K562 (cell line): ENCODE results near the gene EEF1AKMT1.

Experiments used
- CREM ChIP-seq: IDR thresholded peaks from 2 replicates; pipeline ENCODE4 v1.6.1; 2014; ENCODE audit warnings: antibody characterized with exemption, low read depth
- TF ChIP-seq, protein P1 (sequence below): fragments of 150-350 bp; IDR thresholded peaks from 2 replicates; pipeline ENCODE4 v1.6.1; 2014; ENCODE audit warnings: low read depth, mild to moderate bottlenecking, low read length, borderline replicate concordance
- TF ChIP-seq, protein P2 (sequence below), 3 experiments: IDR thresholded peaks in 2 of 3; conservative IDR thresholded peaks in 1 of 3; 2 replicates each; pipeline ENCODE4 v1.5.1; 2011 to 2012; ENCODE audit warnings: low read length in 3 of 3, mild to moderate bottlenecking in 3 of 3, control low read depth in 2 of 3, improper control_type of control experiment in 1 of 3, inconsistent platforms in 1 of 3, low read depth in 1 of 3, mixed read lengths in 1 of 3, moderate library complexity in 1 of 3; ENCODE audit not compliant: insufficient read depth in 2 of 3

DNA sequence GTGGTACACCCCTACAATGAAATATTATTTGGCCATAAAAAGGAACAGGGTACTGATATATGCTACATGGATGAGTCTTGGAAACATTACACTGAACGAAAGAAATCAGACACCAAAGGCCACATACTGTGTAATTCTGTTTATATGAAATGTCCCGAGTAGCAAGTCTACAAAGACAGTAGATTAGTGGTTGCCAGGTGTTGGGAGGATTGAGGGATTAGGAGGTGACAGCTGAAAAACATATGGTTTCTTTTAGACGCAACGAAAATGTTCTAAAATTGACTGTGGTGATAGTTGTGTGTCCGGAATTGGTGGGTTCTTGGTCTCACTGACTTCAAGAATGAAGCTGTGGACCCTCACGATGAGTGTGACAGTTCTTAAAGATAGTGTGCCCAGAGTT is 35.1 kb downstream of the EEF1AKMT1 start:
- TF ChIP-seq, protein P1, sequence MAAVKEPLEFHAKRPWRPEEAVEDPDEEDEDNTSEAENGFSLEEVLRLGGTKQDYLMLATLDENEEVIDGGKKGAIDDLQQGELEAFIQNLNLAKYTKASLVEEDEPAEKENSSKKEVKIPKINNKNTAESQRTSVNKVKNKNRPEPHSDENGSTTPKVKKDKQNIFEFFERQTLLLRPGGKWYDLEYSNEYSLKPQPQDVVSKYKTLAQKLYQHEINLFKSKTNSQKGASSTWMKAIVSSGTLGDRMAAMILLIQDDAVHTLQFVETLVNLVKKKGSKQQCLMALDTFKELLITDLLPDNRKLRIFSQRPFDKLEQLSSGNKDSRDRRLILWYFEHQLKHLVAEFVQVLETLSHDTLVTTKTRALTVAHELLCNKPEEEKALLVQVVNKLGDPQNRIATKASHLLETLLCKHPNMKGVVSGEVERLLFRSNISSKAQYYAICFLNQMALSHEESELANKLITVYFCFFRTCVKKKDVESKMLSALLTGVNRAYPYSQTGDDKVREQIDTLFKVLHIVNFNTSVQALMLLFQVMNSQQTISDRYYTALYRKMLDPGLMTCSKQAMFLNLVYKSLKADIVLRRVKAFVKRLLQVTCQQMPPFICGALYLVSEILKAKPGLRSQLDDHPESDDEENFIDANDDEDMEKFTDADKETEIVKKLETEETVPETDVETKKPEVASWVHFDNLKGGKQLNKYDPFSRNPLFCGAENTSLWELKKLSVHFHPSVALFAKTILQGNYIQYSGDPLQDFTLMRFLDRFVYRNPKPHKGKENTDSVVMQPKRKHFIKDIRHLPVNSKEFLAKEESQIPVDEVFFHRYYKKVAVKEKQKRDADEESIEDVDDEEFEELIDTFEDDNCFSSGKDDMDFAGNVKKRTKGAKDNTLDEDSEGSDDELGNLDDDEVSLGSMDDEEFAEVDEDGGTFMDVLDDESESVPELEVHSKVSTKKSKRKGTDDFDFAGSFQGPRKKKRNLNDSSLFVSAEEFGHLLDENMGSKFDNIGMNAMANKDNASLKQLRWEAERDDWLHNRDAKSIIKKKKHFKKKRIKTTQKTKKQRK = no peak
- TF ChIP-seq, protein P2, sequence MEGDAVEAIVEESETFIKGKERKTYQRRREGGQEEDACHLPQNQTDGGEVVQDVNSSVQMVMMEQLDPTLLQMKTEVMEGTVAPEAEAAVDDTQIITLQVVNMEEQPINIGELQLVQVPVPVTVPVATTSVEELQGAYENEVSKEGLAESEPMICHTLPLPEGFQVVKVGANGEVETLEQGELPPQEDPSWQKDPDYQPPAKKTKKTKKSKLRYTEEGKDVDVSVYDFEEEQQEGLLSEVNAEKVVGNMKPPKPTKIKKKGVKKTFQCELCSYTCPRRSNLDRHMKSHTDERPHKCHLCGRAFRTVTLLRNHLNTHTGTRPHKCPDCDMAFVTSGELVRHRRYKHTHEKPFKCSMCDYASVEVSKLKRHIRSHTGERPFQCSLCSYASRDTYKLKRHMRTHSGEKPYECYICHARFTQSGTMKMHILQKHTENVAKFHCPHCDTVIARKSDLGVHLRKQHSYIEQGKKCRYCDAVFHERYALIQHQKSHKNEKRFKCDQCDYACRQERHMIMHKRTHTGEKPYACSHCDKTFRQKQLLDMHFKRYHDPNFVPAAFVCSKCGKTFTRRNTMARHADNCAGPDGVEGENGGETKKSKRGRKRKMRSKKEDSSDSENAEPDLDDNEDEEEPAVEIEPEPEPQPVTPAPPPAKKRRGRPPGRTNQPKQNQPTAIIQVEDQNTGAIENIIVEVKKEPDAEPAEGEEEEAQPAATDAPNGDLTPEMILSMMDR (IDR thresholded peaks at IDR 0.05 in 2 of 3, conservative IDR thresholded peaks at IDR 0.05 in 1 of 3; ENCODE audit: insufficient read depth in 2 of 3, low read depth in 1 of 3, low read length in 3 of 3) = no peak
- no peak for TF ChIP-seq CREM
